HG03565 (cell line): ENCODE results near the gene FBXL16.
"Not testable (repeated sequence)": the region's sequence is repeated elsewhere in the genome, so short reads cannot be mapped to it uniquely, and the experiment has no call there.

Experiments used
- ATAC-seq: cut with Tn5 transposase; IDR thresholded peaks from one replicate; pipeline ENCODE4 v1.9.1; 2021; ENCODE audit warnings: mild to moderate bottlenecking, moderate library complexity; ENCODE audit not compliant: unreplicated experiment

The FBXL16 gene

DNA sequence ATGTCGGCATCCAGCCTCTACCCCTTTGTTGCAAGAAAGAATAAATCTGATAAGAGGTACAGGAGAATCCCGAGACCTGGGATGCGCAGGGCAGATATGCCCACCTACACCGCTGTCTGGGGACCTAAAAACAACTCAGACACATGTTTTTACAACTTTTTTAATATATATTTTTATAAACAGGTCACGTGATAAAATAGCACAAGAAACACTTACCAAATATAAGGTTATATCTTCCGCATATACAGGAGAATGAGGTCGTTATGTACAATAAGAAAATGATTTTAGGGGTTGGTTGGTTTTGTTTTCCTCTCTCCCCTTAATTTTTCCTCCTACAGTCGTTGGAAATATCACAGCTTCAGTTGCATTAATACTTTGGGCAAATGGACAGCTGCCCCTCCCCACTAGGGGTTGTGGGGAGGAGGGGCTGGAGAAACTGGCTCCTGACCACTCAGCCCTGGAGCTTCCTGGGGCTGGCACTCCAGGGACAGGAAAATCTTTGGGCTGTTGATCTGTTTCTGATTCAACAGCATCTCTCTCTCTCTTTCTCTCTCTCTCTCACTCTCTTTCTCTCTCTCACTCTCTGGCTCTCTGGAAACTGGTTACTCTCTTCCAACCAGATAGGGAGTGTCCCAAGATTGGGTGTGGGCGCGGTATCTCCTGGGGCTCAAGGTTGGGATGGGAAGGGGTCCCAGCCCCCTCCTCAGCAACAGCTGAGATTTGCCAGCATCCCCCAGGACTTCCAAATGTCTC, 13.1 kb downstream of the FBXL16 start:
- ATAC-seq = no peak

DNA sequence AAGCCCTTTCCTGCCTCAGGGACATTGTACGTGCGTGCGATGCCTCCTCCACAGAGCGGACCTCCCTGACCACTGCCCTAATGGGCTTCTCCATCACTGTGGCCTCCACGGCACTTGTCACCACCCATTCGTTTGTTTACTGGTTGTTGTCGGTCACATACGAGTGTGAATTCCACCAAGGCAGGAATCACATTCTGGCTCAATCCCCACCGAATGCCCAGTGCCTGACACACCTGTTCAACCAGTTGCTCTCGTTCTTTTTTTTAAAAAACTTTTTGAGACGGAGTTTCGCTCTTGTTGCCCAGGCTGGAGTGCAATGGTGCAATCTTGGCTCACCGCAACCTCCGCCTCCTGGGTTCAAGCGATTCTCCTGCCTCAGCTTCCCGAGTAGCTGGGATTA, 14.4 kb downstream of the FBXL16 start:
- not testable (repeated sequence) for ATAC-seq

- no peak for ATAC-seq
Measured at GRCh38 chr16:689175-689897, 16.3 kb downstream of the FBXL16 start.

- ATAC-seq = no peak
Measured at GRCh38 chr16:687499-687898, 18.1 kb downstream of the FBXL16 start.

- ATAC-seq = no peak
Measured at GRCh38 chr16:686459-687260, 18.9 kb downstream of the FBXL16 start.

DNA sequence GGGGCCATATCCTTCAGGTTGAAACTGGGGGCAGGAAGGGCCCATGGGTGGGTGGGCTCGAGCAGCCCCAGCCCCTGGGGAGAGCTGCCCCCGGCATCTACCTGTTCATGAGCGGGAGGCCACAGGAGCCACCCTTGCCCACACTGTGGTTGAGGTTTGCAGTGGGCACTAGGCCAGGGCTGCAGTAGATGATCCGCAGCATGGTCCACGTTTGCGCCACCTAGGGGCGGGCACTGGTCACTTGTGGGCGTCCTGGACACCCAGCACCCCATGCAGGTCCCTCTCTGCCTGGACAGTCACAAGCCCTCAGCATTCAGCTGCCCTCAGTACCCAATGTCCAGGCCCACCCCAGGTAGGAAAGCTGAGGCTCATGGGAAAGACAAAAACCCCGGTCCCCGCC, 19.6 kb downstream of the FBXL16 start:
- ATAC-seq = no peak

DNA sequence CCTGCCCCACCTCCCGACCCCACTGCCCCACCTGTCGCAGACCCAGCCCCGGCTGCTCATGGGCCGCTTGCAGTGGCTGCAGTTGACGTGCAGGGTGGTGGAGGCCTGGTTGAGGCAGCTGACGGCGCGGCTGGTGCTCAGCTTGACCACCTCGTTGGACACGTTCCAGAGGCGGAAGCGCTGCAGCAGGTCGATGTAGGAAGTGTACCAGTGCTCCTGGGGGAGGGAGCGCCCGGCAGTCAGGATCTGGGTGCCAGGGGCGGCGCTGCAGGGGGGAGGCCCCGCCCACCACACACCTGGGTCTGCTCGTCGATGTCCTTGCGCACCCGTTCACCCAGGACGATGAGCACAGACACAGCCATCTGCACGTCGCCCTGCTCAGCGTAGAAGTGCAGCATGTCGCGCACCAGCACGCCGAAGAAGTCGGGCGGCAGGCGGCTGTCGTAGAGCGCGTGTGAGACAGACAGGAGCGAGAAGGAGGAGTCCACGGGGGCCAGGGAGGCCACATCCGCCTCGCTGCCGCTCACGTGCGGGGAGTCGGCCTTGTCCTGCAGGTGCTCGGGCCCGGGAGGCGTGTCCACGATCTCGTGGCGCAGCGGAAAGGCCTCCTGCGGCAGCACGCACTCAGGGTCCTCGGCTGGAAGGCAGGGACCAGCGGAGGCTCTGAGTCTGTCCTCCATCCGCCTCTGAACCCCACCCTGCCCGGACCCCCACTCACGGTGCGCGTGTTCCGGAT, 20.5 kb downstream of the FBXL16 start:
- no peak for ATAC-seq

- ATAC-seq = peak; percentile 61
Measured at GRCh38 chr16:684071-684794, 21.4 kb downstream of the FBXL16 start, which contains the start of gene JMJD8. TSS of gene JMJD8 (minus strand) at chr16:684334. CDS start at chr16:684319, 15 bp downstream.

DNA sequence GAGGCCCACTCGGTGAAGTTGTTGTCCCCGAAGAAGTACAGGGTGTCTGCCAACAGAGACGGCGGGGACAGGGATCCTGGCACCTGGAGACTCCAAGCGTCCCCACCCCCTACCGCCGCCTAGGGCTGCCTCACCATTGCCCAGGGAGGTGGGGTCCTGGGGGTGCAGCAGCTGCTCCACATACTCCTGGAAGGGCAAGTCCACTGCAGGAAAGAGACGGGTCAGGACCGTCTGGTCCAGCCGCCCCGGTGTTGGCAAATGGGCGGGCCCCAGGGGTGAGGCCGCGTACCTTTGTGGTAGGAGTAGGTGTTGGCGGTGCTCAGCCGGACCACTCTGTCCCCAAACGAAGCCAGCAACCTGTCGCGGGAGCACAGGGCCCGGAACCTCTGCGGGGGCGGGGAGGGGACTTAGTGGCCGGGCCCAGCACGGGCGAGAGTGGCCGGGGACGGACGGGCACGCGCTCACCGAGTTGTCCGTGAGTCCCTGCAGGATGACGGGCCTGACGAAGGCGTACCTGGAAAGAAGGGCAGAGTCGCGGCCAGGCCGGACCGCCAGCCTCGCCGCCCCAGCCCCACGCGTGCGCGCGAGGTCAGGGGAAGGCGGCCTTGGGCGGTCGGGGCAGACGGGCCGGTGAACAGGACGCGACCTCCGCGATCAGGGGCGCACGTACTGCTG, 22.1 kb downstream of the FBXL16 start:
- ATAC-seq = no peak

DNA sequence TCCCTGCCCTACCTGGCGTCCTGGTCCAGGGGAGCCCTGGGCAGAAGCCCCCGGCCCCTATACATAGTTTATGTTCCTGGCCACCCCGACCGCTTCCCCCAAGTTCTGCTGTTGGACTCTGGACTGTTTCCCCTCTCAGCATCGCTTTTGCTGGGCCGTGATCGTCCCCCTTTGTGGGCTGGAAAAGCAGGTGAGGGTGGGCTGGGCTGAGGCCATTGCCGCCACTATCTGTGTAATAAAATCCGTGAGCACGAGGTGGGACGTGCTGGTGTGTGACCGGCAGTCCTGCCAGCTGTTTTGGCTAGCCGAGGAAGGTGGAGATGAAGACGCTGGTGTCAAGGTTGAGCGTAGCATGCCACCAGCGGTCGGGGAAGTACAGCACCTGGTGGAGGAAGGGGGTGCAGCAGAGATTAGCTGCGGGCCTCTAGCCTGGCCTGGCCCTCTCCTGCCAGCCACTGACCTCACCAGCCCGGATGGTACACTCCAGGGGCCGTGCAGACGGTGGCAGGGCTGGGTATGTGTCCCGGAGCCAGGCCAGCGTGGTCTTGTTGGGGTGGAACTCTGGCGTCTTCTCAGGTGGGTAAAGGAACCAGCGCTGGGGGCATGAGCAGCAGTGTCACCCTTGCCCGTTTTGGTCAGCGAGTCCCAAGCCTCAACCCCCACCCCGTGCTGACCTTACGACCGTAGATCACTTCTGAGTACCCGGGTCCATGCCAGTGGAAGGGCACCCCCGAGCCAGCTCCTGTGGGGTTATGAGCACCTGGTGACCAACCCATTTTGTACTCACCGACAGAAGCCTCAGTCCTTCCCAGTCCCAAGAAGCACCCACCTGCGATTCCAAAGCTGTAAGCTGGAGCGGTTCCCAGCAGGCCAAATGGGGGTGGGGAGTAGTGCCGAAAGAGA, 22.9 kb downstream of the FBXL16 start:
- ATAC-seq = no peak

GRCh38 chr16:681746-682427, 23.7 kb downstream of the FBXL16 start:
- ATAC-seq = no peak

DNA sequence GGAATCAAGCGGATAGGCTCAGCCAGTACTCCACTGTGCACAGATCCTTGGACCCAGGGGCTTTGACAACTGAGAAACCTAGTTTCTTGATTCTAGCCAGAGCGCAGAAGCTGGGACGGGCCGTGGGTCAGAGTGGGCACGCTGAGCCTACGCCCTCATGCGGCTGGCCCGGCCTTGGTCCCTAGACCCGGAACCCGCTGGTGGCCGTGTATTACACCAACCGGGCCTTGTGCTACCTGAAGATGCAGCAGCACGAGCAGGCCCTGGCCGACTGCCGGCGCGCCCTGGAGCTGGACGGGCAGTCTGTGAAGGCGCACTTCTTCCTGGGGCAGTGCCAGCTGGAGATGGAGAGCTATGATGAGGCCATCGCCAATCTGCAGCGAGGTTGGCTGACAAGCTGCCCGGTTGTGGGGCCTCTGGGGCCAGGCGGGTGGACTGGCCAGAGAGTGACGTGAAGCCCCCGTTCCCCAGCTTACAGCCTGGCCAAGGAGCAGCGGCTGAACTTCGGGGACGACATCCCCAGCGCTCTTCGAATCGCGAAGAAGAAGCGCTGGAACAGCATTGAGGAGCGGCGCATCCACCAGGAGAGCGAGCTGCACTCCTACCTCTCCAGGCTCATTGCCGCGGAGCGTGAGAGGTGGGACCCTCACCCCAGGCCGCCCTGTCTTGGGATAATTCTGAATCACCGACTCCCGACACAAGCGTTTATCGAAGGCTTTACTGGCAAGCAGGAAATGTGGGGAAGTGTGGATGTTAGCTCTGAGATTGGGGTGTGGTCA, 24.4 kb downstream of the FBXL16 start:
- no peak for ATAC-seq

- no peak for ATAC-seq
Measured at GRCh38 chr16:680625-680945, 25.0 kb downstream of the FBXL16 start.

GRCh38 chr16:679814-680624, 25.6 kb downstream of the FBXL16 start, which contains the start of gene STUB1:
TSS of gene STUB1 (plus strand) at chr16:680410. CDS start at chr16:680526, 116 bp downstream.
- peak; percentile 21 for ATAC-seq

- ATAC-seq = no peak
Measured at GRCh38 chr16:678858-679813, 26.5 kb downstream of the FBXL16 start.
